ENCODE results near the gene AR.
"Not testable (repeated sequence)": the region's sequence is repeated elsewhere in the genome, so short reads cannot be mapped to it uniquely, and the experiment has no call there.

AR gene

DNA sequence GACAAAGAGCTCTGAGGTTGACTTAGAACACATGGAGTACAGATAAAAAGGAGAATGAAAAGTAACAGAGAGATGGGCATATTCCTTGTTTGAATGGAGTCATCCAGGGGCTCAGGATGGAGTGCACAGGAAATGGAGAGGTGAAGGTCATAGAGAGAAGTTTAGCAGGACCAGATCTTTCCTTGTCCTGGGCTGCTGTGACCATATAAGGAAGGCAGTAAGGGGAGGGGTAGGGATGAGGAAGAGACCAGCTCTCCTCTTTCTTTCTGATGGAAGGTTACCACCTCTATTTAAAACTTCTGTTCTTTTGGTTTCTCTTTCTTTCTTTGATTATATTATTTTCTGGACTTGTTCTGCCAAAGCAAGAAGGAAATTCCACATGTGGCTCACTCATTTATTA lies 27.0 kb downstream of the AR start:
- no peak for DNase-seq

DNA sequence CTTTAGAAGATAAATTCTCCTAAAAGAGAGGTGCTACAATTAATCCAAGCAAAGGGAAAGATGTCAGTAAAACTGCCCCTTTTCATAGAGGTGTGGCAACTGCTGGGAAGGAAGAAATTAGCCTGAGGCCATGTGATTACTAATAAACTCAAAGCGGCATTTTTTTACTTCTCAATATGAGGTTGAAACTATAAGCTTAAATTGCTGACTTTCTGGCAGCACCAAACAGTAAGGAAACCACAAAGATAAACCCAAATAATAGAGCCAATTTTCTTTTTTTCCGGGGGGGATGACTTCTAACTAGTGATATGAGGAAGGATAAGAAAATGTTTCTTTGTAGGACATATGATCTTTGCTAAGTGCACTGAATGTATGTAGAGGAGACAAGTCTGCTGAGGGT lies 30.9 kb downstream of the AR start:
- no peak for DNase-seq

DNA sequence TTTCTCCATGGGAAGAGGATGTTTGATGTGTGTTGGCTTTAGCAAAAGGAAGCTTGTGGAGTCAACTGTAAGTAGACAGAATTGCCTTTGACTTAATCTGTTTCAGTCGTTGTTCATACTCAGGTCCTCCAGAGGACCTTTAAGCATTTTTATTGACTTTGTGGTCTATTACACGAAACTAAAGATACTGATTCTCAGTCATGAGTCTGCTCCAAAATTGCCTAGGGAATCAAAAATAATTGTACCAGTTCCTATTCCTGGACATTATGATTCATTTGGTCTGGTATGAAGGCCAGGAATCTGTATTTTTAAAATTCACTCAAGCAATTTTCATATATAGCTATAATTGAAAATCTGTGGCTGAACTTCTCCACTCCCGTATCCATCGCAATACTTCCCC lies 38.6 kb downstream of the AR start:
- no peak for DNase-seq

DNA sequence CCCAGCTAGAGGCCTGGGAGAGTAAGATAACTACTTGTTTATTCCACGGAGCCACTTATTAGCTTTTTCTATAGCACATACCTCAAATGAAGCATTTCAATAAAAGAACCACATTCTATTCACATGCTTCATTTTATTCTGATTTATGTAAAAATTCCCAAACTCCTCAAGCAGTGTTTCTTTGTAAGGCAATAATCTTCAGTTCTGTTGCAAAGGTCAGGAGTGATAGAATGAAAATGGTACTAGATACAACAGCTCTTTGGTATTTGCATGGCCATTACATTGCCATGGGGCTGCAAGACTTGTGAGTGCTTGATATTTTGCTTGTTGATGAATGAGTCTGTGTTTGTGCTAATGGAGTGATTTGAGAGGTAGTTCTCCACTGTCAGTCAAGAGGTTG lies 39.4 kb downstream of the AR start:
- DNase-seq = no peak

DNA sequence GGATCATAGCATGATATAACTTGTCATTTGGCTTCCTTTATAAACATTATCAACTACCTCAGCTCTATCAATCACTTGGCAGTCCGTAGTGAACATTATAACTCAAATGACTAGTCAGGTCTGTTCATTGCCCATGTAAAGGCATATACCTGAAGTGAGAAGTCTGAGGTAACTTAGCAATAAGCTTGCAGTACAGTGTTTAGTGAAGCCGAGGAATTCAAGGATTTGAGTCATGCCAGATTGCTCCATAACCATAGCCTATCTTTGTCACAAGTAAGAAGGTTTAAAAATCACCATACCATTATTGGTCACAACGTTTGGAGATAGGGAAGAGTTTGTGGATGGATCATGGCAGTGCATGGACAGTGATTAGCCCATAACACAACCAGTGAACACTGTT lies 41.6 kb downstream of the AR start:
- no peak for DNase-seq

DNA sequence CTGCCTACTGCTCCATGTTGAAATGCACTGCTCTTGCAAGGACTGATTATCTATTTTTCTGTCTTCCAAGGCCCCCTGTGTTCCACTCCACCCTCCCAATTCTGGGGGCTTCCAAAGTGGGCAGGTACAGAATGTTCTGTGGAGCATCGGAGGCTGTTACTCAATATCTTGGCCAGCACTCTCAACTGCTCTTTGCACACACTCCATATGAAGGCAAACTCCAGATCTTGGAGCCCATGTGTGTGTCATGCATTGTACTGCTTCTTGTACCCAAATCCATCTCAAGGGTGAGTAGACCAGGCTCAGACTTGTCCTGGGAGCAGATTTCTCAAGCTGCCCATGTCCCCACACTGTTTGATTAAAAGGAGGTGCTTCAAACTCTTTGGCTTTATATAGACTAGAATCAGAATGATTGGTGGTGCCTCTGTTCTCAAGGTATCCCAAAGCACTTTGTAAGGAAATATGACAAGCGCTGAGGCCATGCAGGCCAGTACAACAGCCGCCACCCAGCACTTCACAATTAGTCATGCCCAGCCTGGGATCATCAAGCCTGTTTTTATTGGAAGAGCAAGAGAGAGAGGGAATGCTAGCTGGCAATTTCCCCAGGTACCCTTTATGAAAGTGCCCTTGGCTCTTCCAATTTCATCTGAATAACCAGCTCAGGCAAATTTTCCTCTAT lies 44.3 kb downstream of the AR start:
- no peak for DNase-seq

DNA sequence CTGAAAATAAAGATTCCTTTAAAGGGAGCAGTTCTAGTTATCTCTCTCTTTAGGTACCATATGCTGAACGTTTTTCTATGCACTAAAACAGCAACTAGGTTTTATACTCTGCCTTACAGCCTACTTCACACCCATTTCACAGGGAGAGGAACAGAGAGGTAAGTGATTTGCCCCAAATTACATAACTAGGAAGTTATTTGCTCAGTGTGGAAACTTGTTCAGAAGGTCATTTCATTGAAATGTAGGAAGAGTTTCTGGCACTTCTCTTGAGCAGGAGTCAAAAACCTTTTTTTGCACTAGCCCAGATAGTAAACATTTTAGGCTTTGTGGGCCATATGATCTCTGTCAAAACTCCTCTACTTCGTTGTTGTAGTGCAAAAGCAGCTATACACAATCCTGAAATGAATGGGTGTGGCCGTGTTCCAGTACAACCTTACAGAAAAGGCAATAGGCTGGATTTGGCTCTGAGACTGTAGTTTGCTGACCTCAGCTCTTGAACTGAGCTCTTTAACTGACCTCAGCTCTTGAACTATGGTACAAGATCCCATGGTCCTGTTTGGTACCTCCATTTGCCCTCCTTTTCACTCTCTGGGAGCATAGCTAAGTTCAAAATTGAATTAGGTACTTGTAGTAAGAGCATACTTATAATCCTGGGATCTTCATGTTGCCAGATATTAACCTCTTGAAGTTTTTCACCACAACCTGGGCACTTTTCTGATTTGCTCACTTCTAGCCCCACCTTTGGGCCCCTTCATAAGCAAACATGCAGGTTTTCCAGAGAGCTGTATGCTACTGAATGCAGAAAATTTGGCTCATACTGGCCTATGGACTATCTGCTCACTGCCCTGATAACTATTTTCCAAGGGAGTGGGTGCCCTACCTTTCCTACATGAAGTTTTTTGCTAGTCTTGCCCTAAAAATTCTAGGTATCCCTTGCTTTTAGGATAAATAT lies 53.3 kb downstream of the AR start:
- DNase-seq = no peak

DNA sequence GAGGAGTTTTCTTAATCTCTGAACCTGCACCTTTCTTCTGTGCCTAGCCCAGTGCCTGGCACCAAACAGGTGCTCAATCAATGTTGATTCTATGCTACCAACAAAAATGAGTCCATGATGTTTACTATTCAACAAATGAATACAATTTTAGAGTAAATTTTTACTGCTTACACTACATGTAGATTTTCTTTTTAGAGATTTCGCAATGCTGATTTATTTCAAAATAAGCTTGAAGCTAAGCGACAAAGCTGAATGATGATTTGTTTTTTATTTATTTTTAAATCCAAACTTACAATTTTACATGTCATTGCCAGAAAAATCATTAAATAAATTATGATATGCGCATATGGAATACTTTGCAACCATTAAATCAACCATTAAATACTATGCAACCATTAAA lies 55.7 kb downstream of the AR start:
- no peak for DNase-seq

DNA sequence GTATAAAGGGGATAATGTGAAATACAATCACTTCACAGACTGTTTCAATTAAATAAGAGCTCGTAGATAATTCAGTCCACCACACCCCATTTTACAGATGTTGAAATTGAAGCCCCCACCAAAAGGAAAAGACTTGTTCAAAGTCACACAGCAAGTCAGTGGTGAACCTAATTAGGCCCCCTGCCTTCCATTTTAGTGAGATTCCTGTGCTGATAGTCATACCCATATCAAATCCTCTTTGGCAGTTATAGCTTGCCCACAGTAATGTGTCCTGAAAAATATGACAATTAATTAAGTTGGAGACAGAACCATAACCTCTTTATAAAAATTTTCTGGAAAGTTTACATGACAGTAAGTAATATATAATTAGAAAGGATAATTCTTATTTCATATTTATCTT lies 58.0 kb downstream of the AR start:
- DNase-seq = no peak

DNA sequence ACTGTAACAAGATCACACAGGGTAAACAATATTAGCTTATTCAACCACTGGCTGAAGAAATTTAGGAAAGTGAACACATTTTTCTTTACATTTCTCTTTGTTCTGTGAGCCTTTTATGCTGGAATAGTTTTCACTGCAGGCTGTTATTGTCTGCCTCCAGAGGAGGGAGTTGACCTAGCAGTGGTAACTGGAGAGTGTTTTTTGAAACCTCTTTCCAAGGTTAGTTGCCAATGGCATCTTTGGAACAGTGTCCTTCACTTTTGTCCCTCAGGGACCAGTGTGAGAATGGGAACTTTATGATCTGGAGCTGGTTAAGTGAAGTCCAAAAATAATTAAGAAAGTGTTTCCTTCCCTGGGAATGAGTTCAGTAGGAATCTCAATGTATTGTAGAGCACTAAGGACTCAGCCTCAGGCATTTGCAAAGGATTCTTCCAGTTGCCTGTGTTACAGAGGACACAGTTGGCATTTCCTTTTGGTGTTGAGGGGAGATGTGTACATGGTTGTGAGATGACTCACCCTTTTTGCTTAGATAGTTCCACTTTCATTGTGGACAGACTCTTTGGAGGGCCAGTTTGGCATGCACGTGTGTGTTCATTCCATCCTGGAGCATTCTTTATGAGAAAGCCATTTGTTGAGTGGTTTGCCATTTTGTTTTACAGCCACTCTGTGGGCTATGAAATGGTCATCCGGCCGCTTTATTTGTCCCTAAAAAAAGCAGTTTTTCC lies 61.3 kb downstream of the AR start:
- DNase-seq = no peak

DNA sequence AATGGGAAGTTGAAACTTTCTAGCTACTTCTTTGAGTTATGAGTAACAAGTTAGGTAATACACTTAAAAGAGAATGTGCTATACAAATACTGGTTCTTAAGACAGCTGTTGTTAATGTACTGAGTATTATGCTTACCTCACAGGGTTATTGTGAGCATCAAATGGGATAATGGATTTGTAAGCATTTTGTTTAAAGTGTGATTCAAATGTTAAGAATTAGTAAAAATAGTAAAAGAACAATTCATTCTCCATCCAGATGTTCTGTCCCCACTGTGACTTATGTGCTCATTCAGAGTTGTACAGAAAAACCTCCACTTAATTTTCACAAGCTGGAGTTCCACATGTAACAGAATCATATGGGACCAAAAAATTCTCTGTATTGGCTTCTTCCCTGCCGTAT lies 63.6 kb downstream of the AR start:
- no peak for DNase-seq

DNA sequence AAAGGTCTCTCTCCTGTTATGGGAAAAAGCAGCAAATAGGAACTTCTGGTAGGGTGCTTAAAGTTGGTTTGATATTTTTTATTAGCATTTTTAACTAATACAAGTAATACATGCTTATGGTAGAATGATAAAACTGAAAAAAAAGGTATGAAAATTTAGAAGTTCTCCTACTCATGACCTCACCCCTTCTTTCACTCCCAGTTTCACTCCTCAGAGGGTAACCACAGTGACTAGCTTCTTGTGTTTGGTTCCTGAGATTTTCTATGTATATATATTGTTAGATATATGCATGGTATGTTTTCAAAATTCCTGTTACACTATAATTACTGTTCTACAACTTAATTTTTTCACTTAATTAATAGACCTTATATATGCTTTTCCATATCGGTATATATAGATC lies 66.5 kb downstream of the AR start:
- no peak for DNase-seq

DNA sequence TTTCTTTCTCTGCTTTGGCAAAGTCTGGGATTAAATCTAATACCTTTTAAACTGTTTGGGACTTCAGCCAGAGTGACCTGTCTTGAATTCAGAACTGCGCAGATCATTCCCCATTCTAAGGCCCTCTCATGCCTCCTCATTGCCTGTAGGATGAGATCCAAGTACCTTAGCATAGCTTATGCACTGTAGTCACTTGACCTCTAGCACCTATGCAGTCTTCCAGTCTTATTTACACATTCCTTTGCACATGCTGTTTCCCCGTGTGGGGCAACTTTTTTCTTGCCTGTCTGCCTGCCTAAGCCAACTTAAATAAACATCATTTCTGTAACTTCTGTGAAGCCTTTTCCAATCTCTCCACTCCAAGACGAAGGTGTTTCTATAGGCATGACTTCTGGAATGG lies 68.4 kb downstream of the AR start:
- DNase-seq = no peak

DNA sequence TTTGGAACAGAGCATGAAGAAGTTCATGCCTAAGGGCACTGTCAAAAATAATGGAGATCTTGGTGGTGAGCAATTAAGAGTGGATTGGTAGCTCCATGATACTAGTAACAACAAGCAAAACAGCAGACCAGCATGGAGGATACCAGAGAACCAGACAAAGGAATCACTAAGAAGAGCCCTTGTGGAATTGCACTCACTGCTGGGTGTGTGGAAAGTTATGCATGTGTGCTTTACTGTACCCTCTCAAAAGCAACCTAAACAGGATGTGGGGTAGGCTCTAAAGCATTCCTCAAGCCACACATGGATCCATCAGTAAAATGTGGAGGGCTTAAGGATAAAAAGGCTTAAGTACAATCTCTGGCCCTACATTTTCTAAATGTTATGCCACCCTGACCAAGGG lies 69.5 kb downstream of the AR start:
- no peak for DNase-seq

DNA sequence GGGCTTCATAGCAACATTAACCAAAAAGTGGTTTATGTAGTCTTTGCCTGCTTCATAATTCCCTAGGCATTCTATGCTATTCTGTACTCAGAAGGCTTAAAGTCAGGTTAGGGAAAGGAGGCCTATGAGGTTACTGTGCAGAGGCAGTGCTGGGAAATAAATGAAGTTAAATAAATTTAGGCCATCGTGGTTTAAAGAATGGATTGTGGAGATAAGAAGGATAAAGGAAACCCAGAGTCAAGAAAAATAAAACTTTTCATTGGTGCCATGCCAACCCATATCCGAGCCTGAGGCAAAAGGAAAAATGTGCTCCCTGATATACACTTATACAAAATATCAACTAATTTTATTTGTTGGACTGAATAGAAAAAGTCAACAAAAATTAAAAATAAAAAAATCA lies 70.2 kb downstream of the AR start:
- DNase-seq = no peak

DNA sequence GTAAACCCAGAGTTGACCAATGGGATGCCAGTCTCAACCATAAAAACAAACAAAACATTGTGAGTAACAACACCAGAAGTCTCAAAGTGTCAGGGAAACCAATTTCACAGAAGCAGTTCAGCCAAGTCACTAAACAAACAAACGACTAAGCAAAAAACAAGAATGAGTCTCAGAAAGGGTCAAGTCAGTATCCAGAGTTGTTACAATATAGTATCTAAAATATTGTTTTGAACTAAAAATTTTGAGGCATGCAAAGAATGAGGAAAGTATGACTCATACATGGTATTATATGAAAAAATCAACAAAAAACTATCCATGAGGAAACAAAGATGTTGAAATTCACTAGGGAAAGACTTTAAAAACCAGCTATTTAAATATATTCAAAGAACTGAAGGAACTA lies 70.6 kb downstream of the AR start:
- no peak for DNase-seq

DNA sequence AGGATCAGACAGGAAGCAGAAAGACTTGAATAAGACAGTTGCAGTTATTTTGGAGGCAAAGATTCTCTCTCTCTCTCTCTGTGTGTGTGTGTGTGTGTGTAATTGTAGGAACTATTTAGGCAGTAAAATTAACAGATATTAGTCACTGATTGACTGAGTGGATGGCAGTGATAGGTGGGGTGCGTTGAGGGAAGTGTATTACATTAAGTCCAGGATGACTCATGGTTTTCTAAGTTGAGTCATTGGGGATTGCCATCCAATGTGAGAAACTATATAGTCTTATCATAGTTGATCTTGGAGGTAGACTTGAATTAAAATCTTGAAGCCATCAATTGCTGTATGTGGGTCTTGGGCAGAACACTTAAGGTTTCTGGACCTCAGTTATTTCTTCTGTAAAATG lies 75.4 kb downstream of the AR start:
- DNase-seq = no peak

DNA sequence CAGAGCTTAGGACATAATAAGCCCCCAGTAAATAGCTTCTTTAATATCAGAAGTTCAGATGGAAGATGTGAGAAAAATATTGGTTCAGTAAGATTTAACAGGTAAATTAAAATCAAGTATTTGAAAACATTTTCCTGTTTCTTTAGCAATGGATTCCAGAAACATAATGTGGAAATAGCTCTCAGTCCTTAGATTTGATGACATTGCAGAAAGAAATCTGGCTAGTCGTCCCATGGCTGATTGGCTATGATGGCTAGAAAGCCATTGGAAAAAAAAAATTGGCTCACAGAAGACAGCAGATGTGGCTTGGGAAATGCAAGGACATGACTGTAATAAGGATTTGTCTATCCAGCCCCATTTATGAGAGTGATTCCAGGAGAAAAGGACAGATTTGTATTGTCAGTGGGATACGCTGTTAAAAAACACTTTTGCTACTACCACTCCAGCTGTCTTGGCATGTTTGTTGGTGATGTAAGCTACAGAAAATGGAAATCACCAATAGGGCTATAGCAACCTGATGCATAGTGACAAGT lies 78.3 kb downstream of the AR start:
- DNase-seq = no peak

DNA sequence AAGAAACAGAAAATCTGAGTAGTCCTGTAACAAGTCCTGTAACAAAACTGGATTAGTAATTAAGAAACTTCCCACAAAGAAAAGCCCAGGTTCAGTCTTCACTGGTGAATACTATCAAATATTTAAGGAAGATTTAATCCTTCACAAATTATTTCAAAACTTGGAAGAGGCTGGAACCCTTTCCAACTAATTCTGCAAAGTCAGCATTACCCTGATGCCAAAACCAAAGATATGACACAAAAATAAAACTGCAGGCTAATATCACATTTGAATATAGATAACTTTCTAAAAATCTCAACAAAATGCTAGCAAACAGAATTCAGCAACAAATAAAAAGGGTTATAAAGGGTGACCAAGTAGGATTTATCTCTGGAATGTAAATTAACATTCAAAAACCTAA lies 80.5 kb downstream of the AR start:
- no peak for DNase-seq

DNA sequence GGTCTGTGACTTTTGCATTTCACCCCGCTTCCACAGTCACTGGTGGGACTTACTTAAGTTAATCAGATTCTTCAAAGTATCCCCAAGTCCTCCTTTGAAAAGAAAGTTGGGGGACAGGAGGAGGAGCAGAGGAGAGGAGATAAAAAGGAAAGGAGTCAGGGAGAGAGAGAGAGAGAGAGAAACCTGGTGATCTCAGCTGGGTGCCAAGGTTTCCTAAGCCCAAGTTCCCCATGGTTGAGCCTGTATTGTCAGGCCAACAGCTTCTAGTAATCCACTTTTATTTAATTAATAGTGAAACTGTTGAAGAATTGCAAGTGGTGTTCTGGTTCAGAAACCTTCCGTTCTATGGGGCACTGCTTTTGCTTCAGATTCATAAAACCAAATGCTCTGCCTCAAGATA lies 91.6 kb downstream of the AR start:
- no peak for DNase-seq

DNA sequence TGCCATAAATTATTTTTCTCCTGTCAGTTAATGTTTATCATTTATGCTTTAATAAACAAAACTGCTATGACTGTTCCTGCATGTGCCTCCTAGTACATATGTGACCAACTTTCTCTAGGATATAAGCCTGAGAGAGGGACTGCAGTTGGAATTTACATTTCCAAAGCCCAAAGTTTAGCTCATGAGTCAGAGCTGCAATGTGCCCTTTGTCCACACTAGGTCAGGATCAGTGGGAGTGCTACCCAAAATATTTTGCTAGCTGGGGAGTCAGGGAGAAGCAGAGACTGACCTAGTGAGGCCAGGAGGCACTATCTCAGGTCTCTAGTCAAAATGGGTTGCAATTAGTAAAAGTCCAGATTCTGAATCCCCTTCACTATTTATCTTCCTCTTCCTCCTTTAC lies 92.7 kb downstream of the AR start:
- DNase-seq = no peak

DNA sequence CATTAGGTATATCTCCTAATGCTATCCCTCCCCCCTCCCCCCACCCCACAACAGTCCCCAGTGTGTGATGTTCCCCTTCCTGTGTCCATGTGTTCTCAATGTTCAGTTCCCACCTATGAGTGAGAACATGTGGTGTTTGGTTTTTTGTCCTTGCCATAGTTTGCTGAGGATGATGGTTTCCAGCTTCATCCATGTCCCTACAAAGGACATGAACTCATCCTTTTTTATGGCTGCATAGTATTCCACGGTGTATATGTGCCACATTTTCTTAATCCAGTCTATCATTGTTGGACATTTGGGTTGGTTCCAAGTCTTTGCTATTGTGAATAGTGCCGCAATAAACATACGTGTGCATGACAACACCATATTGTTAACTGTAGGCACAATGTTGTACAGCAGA lies 93.5 kb downstream of the AR start:
- DNase-seq = not testable (repeated sequence)

DNA sequence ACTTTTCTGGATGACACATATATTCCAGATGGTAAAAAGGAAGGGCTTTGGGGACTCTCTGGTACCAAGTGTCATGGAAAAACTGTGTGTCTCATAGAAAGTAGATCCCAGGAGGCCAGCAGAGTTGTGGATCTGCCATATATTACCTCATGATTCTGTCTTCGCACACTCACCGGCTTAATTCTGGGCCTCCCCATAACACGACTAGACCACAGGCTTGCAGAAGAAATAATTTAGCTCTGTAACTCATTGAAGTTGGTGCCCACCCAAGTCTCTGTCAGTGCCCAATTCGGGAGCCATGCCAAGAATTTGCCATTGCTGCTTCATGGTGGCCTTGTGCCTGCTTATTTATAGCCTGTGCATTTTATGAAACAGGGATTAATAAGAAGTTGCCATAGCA lies 104.5 kb downstream of the AR start:
- no peak for DNase-seq
